Measurements from ENCODE around the gene GMDS. TPM values are rescaled to one million over a fixed set of nuclear protein-coding genes. Genes with fewer than 3 reads are reported as not detected.
"Not testable (repeated sequence)": the region's sequence is repeated elsewhere in the genome, so short reads cannot be mapped to it uniquely, and the experiment has no call there.

The GMDS gene
- total RNA-seq, 2 experiments from 2014 or later, result 33.2 to 33.5 TPM

DNA sequence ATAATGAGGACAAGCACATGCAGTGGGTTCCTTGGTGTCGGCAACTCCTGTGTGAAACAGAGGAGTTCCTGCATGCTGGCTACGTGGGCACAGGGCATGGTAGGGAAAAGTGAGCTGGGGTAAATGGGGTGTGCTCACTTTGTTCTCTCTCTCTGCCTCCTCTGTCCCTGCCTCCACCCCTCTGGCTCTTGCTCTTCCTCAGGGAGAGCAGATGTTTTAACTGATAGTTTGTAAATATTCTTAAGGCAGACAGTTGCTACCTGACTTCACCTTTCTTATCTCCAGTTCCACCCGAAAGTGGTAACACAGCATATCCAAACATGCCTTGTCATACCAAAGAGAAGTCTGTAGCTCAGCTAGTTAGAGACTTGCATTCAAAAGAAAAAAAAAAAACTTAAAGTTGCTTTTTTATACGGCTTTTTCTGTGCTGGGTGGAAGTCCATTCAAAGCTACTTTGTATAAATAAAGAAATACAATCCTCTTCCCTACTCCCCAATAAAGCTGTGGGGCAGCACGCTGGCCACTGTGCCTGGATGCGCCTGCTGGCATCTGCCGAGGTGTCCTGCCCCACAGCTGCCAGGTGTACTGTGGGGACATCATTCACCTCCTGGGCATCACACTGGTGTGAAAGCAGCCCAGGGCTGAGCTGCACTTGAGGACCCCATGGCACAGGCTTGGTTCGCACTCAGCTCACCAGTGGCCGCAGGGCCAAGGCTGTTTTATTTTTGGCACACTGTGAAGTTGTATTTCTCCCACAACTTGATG is 542.1 kb downstream of the GMDS start:
- no peaks in the 10 kb centered on the region for H3K36me3 Mint-ChIP-seq (ENCODE audit: low read depth)
- H3K9me3 Mint-ChIP-seq (ENCODE audit: low read depth), result no peaks in the 10 kb centered on the region
- no peak overlapping the region for H3K27ac Mint-ChIP-seq
- H3K4me1 Mint-ChIP-seq, result no peaks in the 10 kb centered on the region
- no peak for DNase-seq
- intact Hi-C loops (cut with DNase I, micrococcal nuclease), result no loop called here
- POLR2A ChIA-PET, result no interaction called here
- no peak overlapping the region for H3K4me3 Mint-ChIP-seq
- H3K27me3 Mint-ChIP-seq, result no peaks in the 10 kb centered on the region
- no peak for ATAC-seq
- CTCF ChIA-PET, result interaction anchor here (0.6 kb wide), 3 partner anchors 57 to 234 kb away, joined by 3 to 6 read pairs (median 3); no protein-coding TSS in a partner anchor

GRCh38 chr6:1702580-1703051 is 542.8 kb downstream of the GMDS start:
- H3K36me3 Mint-ChIP-seq (ENCODE audit: low read depth), result no peaks in the 10 kb centered on the region
- H3K4me1 Mint-ChIP-seq, result no peaks in the 10 kb centered on the region
- ChIA-PET POLR2A (no interaction called here), CTCF (interaction anchor here (0.6 kb wide), 1 partner anchor 233 kb away, joined by 3 read pairs; no protein-coding TSS in a partner anchor)
- no peak overlapping the region for H3K27ac Mint-ChIP-seq
- DNase-seq, result no peak
- H3K9me3 Mint-ChIP-seq (ENCODE audit: low read depth), result no peaks in the 10 kb centered on the region
- ATAC-seq, result no peak
- no peak overlapping the region for H3K4me3 Mint-ChIP-seq
- intact Hi-C loops (cut with DNase I, micrococcal nuclease), result no loop called here
- no peaks in the 10 kb centered on the region for H3K27me3 Mint-ChIP-seq

- H3K27me3 Mint-ChIP-seq, result no peaks in the 10 kb centered on the region
- no peak overlapping the region for H3K4me3 Mint-ChIP-seq
- POLR2A ChIA-PET, result interaction anchor here (0.8 kb wide), 1 partner anchor 433 kb away, joined by 3 read pairs; no protein-coding TSS in a partner anchor
- no peak for ATAC-seq
- no peaks in the 10 kb centered on the region for H3K36me3 Mint-ChIP-seq (ENCODE audit: low read depth)
- H3K4me1 Mint-ChIP-seq, result no peaks in the 10 kb centered on the region
- CTCF ChIA-PET, result no interaction called here
- no peaks in the 10 kb centered on the region for H3K9me3 Mint-ChIP-seq (ENCODE audit: low read depth)
- DNase-seq, result no peak
- intact Hi-C loops (cut with DNase I, micrococcal nuclease), result no loop called here
- H3K27ac Mint-ChIP-seq, result no peak overlapping the region
Observed at GRCh38 chr6:1701668-1702353, 543.6 kb downstream of the GMDS start.

- no peak overlapping the region for H3K4me3 Mint-ChIP-seq
- no peaks in the 10 kb centered on the region for H3K36me3 Mint-ChIP-seq (ENCODE audit: low read depth)
- no peaks in the 10 kb centered on the region for H3K9me3 Mint-ChIP-seq (ENCODE audit: low read depth)
- ChIA-PET POLR2A (no interaction called here), CTCF (no interaction called here)
- H3K4me1 Mint-ChIP-seq, result no peaks in the 10 kb centered on the region
- no peak for ATAC-seq
- H3K27ac Mint-ChIP-seq, result no peak overlapping the region
- no peaks in the 10 kb centered on the region for H3K27me3 Mint-ChIP-seq
- intact Hi-C loops (cut with DNase I, micrococcal nuclease), result no loop called here
- no peak for DNase-seq
Observed at GRCh38 chr6:1700278-1700967, 545.0 kb downstream of the GMDS start.

GRCh38 chr6:1698527-1698926 is 546.9 kb downstream of the GMDS start:
- Mint-ChIP-seq H3K9me3 (ENCODE audit: low read depth) (no peaks in the 10 kb centered on the region), H3K4me3 (no peak overlapping the region), H3K36me3 (ENCODE audit: low read depth) (no peaks in the 10 kb centered on the region), H3K27me3 (no peaks in the 10 kb centered on the region), H3K27ac (no peak overlapping the region), H3K4me1 (no peaks in the 10 kb centered on the region)
- CTCF ChIA-PET, result no interaction called here
- ATAC-seq (no peak), DNase-seq (no peak)
- POLR2A ChIA-PET, result no interaction called here
- intact Hi-C loops (cut with DNase I, micrococcal nuclease), result no loop called here

DNA sequence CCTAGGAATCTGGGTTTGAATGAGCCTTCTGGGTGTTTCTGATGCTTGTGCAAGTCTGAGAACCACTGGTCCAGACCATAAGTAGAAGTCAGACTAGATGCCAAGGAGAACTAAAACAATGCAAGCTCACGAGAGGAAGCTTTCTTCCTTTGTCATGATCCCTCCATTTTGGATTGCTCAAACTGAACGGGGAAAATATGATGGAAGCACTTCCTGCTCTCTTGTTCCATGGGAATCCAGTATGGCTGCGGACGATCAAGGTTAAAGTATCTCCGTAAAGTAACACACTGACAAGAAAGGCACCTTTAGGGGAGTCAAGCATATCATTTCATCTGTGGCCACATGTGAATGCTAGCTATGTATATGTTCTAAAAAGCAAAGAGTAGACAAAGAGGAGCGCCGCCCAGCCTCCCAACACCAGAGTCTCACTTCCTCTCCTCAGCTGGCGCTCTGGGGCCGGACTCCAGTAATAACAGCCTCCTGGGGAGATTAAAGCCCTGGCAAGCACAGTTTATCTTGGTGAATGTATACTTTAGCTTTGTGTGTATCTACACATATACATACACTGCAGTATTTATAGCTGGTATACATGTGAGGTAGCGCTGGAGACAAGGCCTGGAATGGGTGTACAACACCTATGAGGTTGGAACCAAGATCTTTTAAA is 547.6 kb downstream of the GMDS start:
- Mint-ChIP-seq H3K36me3 (ENCODE audit: low read depth) (no peaks in the 10 kb centered on the region), H3K4me1 (no peaks in the 10 kb centered on the region), H3K9me3 (ENCODE audit: low read depth) (peaks cover 5% of the 10 kb centered on the region), H3K27ac (no peak overlapping the region), H3K4me3 (no peak overlapping the region), H3K27me3 (no peaks in the 10 kb centered on the region)
- intact Hi-C loops (cut with DNase I, micrococcal nuclease), result no loop called here
- ATAC-seq, result no peak
- ChIA-PET CTCF (interaction anchor here (1.4 kb wide), 1 partner anchor 12 kb away, joined by 4 read pairs; no protein-coding TSS in a partner anchor), POLR2A (no interaction called here)
- no peak for DNase-seq

- intact Hi-C loops (cut with DNase I, micrococcal nuclease), result no loop called here
- H3K27ac Mint-ChIP-seq, result no peak overlapping the region
- no peak overlapping the region for H3K4me3 Mint-ChIP-seq
- no peaks in the 10 kb centered on the region for H3K36me3 Mint-ChIP-seq (ENCODE audit: low read depth)
- H3K27me3 Mint-ChIP-seq, result no peaks in the 10 kb centered on the region
- ATAC-seq, result no peak
- H3K4me1 Mint-ChIP-seq, result no peaks in the 10 kb centered on the region
- ChIA-PET POLR2A (no interaction called here), CTCF (interaction anchor here (1.4 kb wide), 1 partner anchor 10 kb away, joined by 4 read pairs; no protein-coding TSS in a partner anchor)
- DNase-seq, result no peak
- H3K9me3 Mint-ChIP-seq (ENCODE audit: low read depth), result peaks cover 5% of the 10 kb centered on the region
Observed at GRCh38 chr6:1696463-1696850, 548.9 kb downstream of the GMDS start.

DNA sequence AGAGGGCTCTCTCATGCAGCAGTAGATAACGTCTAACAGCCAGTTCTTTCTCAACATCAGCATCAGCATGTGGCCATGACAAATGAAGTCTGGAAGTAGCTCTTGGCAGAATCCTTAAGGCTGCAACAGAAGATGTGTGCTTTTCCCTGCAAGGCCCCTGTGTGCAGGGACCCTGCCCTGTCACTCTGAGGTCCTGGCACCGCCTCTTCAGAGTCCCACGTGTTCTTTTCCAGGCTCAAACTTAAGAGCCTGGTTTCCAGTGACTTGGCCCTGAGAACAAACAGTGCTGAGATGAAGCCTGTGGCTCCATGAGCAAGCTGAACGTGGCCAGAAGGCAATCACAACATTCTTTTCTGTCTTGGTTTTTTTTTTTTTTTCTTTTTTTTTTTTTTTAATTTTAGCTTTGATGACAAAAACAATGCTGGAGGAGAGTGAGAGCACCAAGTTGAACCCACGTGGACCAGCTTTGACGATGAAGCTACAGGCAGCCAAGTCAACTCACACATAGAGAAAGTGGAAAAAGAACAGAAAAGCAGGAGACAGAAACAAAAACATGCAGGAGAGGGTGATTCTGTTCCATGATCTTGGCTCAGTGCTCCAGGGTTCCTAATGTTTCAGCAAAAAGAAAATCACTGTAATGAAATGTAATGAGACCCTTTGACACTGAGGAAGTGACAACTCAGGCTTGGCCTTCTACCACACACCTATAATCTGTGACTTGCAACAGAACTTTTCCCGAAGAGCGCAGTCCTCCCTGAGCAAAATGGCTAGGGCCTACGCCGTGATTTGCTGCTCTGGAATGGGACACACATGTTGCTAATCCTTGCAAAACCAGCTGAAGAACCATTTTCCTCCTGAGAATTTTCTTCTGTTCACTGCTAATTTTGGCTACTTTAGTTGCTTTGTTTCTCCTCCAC is 549.6 kb downstream of the GMDS start:
- Mint-ChIP-seq H3K36me3 (ENCODE audit: low read depth) (no peaks in the 10 kb centered on the region), H3K9me3 (ENCODE audit: low read depth) (peaks cover 5% of the 10 kb centered on the region), H3K27ac (no peak overlapping the region), H3K27me3 (no peaks in the 10 kb centered on the region), H3K4me3 (no peak overlapping the region), H3K4me1 (no peaks in the 10 kb centered on the region)
- DNase-seq, result no peak
- CTCF ChIA-PET, result interaction anchor here (0.8 kb wide), 1 partner anchor 749 kb away, joined by 3 read pairs; no protein-coding TSS in a partner anchor
- POLR2A ChIA-PET, result no interaction called here
- no peak for ATAC-seq
- intact Hi-C loops (cut with DNase I, micrococcal nuclease), result no loop called here

- H3K36me3 Mint-ChIP-seq (ENCODE audit: low read depth); H3K27me3 Mint-ChIP-seq; H3K27ac Mint-ChIP-seq; H3K4me3 Mint-ChIP-seq; POLR2A ChIA-PET; DNase-seq; ATAC-seq; intact Hi-C loops (cut with DNase I, micrococcal nuclease); H3K4me1 Mint-ChIP-seq; CTCF ChIA-PET; H3K9me3 Mint-ChIP-seq (ENCODE audit: low read depth): not testable (repeated sequence)
Observed at GRCh38 chr6:1691828-1692227, 553.6 kb downstream of the GMDS start.

- H3K9me3 Mint-ChIP-seq (ENCODE audit: low read depth); POLR2A ChIA-PET; H3K27ac Mint-ChIP-seq; CTCF ChIA-PET; H3K36me3 Mint-ChIP-seq (ENCODE audit: low read depth); DNase-seq; H3K4me3 Mint-ChIP-seq; ATAC-seq; H3K27me3 Mint-ChIP-seq; intact Hi-C loops (cut with DNase I, micrococcal nuclease); H3K4me1 Mint-ChIP-seq: not testable (repeated sequence)
Observed at GRCh38 chr6:1690656-1691055, 554.7 kb downstream of the GMDS start.

DNA sequence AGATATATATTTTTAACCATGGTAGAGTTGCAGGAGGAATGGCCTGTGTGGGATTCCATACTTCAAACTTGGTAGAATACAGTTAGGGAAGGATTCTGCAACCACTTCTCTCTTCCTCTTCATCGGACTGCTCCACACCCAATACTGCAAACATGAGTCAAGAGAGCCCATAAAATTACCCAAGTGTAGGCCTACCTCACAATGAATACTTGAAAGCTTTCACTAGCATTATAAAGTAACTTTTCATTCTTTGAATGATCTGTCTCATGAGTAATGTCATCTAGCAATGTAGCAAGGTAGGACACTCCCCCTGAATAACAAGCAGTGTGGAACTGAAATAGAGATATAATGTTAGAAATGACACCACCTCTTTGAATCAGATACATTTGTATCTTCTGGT is 556.3 kb downstream of the GMDS start:
- POLR2A ChIA-PET, result no interaction called here

More for the DNA sequence above, 556.3 kb downstream of the GMDS start:
- no peaks in the 10 kb centered on the region for H3K36me3 Mint-ChIP-seq (ENCODE audit: low read depth)
- ATAC-seq (no peak), DNase-seq (no peak)
- CTCF ChIA-PET, result no interaction called here
- peaks cover 5% of the 10 kb centered on the region for H3K9me3 Mint-ChIP-seq (ENCODE audit: low read depth)
- no peak overlapping the region for H3K27ac Mint-ChIP-seq
- H3K4me1 Mint-ChIP-seq, result no peaks in the 10 kb centered on the region
- intact Hi-C loops (cut with DNase I, micrococcal nuclease), result no loop called here
- H3K4me3 Mint-ChIP-seq, result no peak overlapping the region
- H3K27me3 Mint-ChIP-seq, result no peaks in the 10 kb centered on the region
